Ascending aorta (tissue), 2 donors: ENCODE measurements around the gene RMDN2. TPM values are rescaled to one million over a fixed set of nuclear protein-coding genes. Genes with fewer than 3 reads are reported as not detected.

Experiments
- DNase-seq, 2 donors: peaks; one replicate each; pipeline ENCODE4 v3.0.0-alpha.2; 2019; ENCODE audit warnings: low spot score in 2 of 2
- H3K27ac ChIP-seq, 2 donors: fragments of 200-600 bp; sonication (generic); one replicate each; pipeline ENCODE4 v1.5.1; 2016 to 2017; ENCODE audit warnings: mild to moderate bottlenecking in 1 of 2
- H3K27me3 ChIP-seq: fragments of 200-600 bp; sonication (generic); one replicate; pipeline ENCODE4 v1.5.1; 2017
- H3K36me3 ChIP-seq, 2 donors: fragments of 200-600 bp; sonication (generic); one replicate each; pipeline ENCODE4 v1.5.1; 2016
- H3K4me1 ChIP-seq, 2 donors: fragments of 200-600 bp; sonication (generic); one replicate each; pipeline ENCODE4 v1.5.1; 2016 to 2017; ENCODE audit warnings: mild to moderate bottlenecking in 1 of 2
- H3K4me3 ChIP-seq, 2 donors: fragments of 200-600 bp; sonication (generic); one replicate each; pipeline ENCODE4 v1.5.1; 2016 to 2017; ENCODE audit warnings: mild to moderate bottlenecking in 1 of 2
- H3K9me3 ChIP-seq, 2 donors: fragments of 200-600 bp; sonication (generic); one replicate each; pipeline ENCODE4 v1.5.1; 2016
- intact Hi-C: fragments of 100-400 bp; cut with DNase I; formaldehyde crosslinking; loops from one replicate; pipeline ENCODE4 v1.15.1; 2023
- total RNA-seq: library from RNA; depleted of rRNA; stranded (reverse); fragments of >200 nt; gene quantifications from one replicate; pipeline ENCODE4 v1.1.0, GENCODE V29; 2016
- TF ChIP-seq, protein P1 (sequence below), 3 experiments: fragments of 200-600 bp in 2 of 3; fragments of 450-650 bp in 1 of 3; sonication (generic) in 2 of 3; IDR thresholded peaks; one replicate each; pipeline ENCODE4 v1.5.1; 2016 to 2019; ENCODE audit warnings: antibody characterized with exemption in 3 of 3, mild to moderate bottlenecking in 1 of 3, moderate library complexity in 1 of 3

RMDN2 gene
- total RNA-seq, 1 donor from 2014 or later: 0.21 TPM

DNA sequence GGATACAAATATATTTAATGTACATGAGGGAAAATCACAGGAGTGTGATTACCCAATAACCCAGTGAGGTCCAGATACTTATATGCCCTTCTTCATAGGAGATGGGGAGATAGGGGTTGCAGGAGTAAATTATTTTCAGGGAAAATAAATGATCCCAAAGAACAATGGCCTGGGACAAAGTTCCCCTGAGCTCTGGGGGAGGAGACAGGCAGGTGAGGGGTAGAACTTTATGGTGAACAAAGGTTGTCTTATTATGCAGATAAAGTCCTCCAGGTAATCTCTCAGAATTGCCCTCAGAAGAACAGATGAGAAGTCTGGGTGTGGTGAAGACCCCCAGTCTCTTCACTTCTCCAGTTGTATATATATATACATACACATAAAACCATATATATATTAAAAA, 22.1 kb upstream of the RMDN2 start:
- TF ChIP-seq, protein P1, sequence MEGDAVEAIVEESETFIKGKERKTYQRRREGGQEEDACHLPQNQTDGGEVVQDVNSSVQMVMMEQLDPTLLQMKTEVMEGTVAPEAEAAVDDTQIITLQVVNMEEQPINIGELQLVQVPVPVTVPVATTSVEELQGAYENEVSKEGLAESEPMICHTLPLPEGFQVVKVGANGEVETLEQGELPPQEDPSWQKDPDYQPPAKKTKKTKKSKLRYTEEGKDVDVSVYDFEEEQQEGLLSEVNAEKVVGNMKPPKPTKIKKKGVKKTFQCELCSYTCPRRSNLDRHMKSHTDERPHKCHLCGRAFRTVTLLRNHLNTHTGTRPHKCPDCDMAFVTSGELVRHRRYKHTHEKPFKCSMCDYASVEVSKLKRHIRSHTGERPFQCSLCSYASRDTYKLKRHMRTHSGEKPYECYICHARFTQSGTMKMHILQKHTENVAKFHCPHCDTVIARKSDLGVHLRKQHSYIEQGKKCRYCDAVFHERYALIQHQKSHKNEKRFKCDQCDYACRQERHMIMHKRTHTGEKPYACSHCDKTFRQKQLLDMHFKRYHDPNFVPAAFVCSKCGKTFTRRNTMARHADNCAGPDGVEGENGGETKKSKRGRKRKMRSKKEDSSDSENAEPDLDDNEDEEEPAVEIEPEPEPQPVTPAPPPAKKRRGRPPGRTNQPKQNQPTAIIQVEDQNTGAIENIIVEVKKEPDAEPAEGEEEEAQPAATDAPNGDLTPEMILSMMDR (IDR thresholded peaks at IDR 0.05): no peak
- H3K27ac ChIP-seq: no peak overlapping the region
- no peaks in the 10 kb centered on the region for H3K4me1 ChIP-seq
- H3K36me3 ChIP-seq: no peaks in the 10 kb centered on the region
- no peak for DNase-seq
- H3K4me3 ChIP-seq: no peak overlapping the region
- intact Hi-C loops: no loop called here
- H3K27me3 ChIP-seq: no peaks in the 10 kb centered on the region
- H3K9me3 ChIP-seq: no peaks in the 10 kb centered on the region

DNA sequence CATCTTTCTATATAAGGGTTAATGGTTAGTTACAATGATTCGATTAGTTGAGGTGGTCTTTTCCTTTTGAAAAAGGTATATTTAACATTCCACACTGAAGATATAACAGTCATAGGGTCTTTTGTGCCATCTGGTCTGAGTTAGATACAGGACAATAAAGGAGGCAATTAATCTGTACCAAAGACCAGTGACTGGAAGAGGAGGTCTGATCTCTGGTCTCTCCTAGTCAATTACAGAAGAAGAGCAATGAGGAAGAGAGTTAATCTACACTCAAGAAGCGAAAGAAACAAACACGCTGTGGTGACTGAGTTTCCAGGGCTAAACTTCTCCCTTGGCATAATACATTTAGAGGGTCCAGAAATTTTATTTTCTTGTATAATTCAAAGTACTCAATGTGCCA, 20.7 kb upstream of the RMDN2 start:
- intact Hi-C loops: no loop called here
- Histone ChIP-seq H3K4me3 (no peak overlapping the region), H3K9me3 (no peaks in the 10 kb centered on the region), H3K4me1 (no peaks in the 10 kb centered on the region), H3K27ac (no peak overlapping the region), H3K36me3 (no peaks in the 10 kb centered on the region), H3K27me3 (no peaks in the 10 kb centered on the region)
- no peak for DNase-seq
- TF ChIP-seq, protein P1 (IDR thresholded peaks at IDR 0.05): no peak

DNA sequence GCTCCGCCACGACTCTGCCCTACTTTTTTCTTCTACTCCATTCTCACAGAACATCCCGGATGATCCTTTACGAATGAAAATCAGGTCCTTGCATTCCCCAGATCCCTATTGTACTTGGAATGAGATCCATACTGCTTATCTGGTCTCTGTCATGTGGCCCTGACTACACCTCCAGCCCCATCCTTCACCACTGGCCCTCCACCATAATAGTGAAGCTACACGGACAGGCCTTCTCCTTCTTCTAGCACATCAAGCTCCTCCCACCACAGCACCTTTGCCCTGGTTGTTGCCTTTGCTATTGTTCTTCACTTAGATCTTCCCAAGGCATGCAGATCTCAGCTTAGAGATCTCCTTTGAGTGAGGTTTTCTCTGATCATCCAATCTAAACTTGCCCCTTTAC, 20.1 kb upstream of the RMDN2 start:
- H3K9me3 ChIP-seq: no peaks in the 10 kb centered on the region
- no peak overlapping the region for H3K4me3 ChIP-seq
- no peaks in the 10 kb centered on the region for H3K36me3 ChIP-seq
- no peak for DNase-seq
- H3K27me3 ChIP-seq: no peaks in the 10 kb centered on the region
- no peaks in the 10 kb centered on the region for H3K4me1 ChIP-seq
- intact Hi-C loops: no loop called here
- no peak overlapping the region for H3K27ac ChIP-seq
- TF ChIP-seq, protein P1 (IDR thresholded peaks at IDR 0.05): no peak

DNA sequence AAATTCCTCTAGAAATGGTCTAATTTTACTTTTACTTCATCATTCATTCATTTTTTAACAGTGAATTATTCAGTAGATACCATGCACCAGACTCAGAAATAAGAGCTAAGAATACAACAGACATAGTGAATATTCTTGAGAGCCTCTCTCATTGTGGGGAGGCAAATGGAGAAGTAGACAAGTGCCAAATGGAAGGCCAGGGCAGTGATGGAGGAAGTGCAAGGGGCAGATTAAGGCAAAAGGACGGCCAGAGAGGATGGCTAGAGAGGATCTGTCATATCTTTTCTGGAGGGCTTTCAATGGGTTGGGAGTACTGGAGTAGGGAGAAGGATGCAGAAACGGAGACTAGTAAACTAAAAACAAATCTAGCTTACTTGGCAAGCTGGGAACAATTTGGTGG, 19.0 kb upstream of the RMDN2 start:
- H3K36me3 ChIP-seq: no peaks in the 10 kb centered on the region
- no peaks in the 10 kb centered on the region for H3K9me3 ChIP-seq
- H3K27me3 ChIP-seq: no peaks in the 10 kb centered on the region
- intact Hi-C loops: no loop called here
- H3K4me3 ChIP-seq: no peak overlapping the region
- no peak overlapping the region for H3K27ac ChIP-seq
- no peaks in the 10 kb centered on the region for H3K4me1 ChIP-seq
- no peak for DNase-seq
- TF ChIP-seq, protein P1 (IDR thresholded peaks at IDR 0.05): no peak

DNA sequence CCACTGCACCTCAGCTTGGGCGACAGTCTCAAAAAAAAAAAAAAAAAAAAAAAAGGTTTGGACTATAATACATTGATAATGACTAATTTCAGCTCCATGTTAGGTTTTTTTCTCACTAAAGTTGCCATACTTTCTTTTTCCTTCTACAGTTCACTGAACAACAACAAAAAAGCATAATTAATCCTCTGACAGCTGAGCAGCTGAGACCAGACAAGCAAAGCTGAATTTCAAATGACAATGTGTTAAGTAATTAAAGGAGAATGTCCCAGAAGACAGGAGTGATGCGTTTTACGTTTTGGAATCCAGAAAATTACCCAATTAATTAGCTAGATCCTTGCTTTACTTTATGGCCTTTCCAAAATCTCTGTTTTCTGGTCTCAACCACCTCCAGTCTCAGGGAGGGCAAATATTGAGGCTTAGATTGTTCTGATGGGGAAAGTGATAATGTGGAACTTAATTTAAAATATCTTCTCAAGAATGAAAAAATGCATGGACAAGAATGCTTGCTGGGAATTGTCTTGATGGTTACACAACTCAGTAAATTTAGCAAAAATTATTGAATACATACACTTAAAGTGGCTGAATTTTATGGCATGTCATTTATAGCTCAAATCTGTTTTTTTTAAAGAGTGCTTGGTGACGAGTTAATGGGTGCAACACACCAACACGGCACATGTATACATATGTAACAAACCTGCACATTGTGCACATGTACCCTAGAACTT, 17.4 kb upstream of the RMDN2 start:
- Histone ChIP-seq H3K27ac (no peak overlapping the region), H3K4me1 (no peaks in the 10 kb centered on the region), H3K4me3 (no peak overlapping the region), H3K9me3 (no peaks in the 10 kb centered on the region), H3K36me3 (no peaks in the 10 kb centered on the region), H3K27me3 (no peaks in the 10 kb centered on the region)
- intact Hi-C loops: no loop called here
- no peak for DNase-seq
- TF ChIP-seq, protein P1 (IDR thresholded peaks at IDR 0.05): no peak
